GM18505 (cell line): ENCODE data around the gene MLIP.
"Not testable (repeated sequence)": the region's sequence is repeated elsewhere in the genome, so short reads cannot be mapped to it uniquely, and the experiment has no call there.

Source experiments
- ATAC-seq: cut with Tn5 transposase; IDR thresholded peaks from one replicate; pipeline ENCODE4 v1.9.1; 2021; ENCODE audit not compliant: unreplicated experiment
- POLR2A ChIP-seq: IDR thresholded peaks from 4 replicates; pipeline ENCODE4 v1.6.1; 2011; ENCODE audit warnings: borderline replicate concordance; ENCODE audit not compliant: insufficient read depth, insufficient read length; ENCODE audit errors: extremely low read depth

Gene MLIP

DNA sequence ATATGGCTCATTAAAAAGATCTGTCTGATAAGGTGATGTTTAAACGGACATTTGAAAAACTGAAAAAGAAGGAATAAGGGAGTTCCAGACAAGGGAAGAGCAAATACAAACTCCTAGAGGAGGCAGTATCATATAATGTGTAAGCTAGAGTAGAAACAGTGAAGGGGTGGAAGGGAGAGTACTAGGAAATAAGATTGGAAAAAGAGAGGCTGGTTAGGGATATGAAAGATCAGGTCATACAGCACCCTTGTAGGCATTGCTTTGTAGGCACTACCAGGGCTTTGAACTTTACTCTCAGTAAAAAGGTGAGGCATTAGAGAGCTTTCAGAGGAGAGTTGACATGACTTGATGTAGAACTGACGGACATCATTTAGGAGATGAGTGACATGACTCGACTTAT, 85.7 kb downstream of the MLIP start:
- no peak for TF ChIP-seq POLR2A
- ATAC-seq = no peak

DNA sequence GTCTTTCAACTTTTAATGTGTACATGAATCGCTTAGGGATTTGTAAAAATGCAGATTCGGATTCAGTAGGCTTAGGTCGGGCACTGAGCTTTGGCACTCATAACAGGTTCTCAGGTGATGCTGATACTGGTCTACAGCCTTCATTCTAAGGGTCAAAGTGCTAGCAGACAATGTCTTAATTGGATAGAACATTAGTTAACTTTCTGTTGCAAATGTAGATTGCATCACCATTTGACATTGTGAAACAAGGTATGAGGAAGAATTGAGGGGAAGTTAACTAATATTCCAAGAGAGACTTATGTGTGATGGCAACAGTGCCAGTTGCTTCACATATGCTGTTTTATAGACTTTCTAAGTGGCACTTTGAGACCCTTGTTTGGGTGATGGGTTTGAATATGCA, 86.9 kb downstream of the MLIP start:
- TF ChIP-seq POLR2A = no peak
- ATAC-seq = no peak

DNA sequence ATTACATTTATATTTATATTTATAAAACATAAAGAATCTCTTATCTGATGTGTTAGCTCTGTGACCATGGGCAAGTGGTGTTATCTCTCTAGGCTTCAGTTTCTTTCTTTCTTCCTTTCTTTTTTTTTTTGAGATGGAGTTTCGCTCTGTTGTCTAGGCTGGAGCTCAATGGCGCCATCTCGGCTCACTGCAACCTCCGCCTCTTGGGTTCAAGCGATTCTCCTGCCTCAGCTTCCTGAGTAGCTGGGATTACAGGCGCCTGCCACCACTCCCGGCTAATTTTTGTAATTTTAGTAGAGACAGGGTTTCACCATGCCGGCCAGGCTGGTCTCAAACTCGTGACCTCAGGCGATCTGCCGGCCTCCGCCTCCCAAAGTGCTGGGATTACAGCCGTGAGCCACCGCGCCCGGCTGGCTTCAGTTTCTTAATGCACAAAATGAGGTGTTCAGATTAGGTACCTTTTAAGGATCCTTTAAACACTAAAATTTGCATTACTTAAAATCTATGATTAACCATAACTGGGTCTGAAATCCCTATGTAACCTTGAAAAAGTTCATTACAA, 92.3 kb downstream of the MLIP start:
- ATAC-seq = not testable (repeated sequence)

DNA sequence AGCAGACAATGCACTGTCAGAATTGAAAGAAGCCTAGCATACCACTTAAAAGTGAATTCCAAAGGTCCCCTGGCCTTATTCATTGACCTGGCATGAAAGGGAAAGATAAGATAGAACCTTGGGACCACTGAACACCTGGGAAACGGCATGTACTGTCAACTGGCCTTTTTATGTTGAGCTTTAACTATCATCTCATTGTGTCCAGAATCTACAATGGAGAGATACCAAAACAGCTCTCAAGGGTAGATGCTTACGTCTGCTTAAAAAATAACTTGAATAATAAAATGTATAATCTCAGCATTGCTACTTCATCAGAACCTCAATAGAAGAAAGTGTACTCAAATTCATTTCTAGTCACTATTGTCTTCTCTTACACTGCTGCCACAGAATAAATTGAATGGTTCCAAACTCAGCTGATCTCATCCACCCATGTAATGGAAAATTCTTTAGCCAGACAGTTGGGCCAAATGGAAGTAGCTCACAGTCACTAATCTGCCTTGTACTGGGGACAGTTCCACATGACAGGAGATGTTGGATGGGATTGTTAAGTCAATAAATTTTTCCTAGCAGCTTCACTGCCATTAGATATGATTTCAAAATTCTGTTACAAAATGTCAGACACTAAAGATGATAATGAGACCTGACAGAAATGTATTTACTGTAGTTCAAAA, 93.8 kb downstream of the MLIP start:
- no peak for ATAC-seq
- TF ChIP-seq POLR2A = no peak

DNA sequence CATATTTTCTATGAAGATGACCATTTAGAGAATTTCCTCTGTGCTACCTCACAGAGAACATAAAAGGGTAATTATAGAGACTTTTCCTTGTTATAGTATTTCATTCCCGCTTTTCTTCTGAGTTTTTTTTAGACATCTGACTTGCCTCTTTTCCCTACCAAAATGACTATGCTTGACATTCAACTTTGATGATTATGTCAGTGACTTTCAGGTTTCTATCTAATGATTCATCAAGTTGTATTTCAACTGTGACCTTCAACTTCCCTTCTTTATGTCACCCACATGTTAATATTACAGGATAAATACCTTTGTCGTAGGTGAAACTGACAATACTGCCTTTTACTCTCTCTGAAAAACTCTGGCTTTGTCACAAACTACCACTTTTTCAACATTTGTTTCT, 95.3 kb downstream of the MLIP start:
- TF ChIP-seq POLR2A = no peak
- no peak for ATAC-seq

DNA sequence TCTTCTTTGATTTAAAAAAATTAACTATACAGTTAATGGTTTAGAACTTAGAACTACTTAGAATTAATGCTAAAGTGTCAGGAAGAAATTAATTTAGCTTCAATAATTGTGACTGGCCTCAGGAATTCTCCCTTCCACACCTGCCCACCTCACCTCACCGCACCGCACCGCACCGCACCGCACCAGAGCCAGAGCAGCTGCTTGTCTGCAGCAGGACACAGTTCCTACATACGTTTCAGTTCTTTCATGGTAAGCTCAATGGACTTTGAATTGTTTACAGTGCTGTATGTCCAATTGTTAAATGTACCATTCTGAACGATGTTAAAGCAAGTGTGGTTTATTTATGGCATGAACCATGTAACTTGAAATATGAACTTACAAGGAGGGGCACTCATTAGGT, 98.7 kb downstream of the MLIP start:
- not testable (repeated sequence) for ATAC-seq

DNA sequence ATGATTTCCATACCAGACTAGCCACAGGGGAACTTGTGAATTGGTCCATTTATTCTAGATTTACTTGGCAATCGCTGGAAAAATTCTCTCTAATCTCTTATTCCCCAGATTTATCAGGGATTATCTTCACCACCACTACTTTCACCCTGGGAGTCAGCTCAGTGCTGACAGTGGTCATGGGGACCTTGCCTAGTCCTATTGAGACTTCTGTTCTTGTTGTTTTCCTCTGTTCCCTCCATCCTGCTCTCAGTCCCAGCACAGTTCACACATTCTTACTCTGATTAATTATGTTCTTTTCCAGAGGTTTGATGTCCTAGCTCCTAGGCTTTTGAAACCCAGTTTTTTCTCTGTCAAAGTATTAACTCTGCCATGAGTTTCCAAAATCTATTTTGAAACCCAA, 103.0 kb downstream of the MLIP start:
- TF ChIP-seq POLR2A = no peak
- no peak for ATAC-seq

DNA sequence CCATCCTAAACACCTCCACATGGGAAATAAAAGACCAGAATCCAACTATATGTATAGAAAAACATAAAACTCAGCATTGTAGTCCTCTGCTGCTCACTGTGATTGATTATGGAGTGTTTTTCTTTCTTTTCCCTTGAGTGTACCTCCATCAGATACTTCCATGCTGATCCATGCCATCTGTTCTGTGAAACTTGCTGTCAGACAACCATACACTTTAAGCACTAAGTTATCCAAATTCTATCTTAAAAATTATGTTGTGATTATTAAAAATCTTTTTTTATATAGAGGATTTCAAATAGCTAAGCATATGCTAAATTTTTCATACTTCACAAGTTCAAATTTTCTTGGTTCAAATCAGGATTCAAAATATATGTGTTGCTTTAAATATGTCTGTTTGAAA, 105.1 kb downstream of the MLIP start:
- no peak for TF ChIP-seq POLR2A
- ATAC-seq = no peak

DNA sequence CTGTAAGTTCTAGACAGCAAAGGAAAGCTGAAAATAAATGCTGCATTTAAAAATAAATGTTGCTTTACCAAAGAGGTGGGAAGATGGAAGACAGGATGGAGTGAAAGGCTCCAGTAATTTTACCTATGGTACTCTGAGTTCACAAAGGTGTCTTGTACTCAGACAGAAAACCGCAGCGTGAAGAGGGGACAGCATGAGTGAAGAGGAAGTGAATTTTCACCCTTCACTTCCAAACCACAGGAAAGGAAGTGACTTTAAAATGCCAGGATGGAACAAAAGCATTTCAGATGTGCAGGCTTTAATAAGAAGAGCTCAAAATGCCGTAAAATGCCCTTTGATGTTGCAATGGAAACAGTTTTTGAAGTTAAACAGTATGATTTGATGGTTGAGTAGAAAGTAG, 105.8 kb downstream of the MLIP start:
- no peak for ATAC-seq

DNA sequence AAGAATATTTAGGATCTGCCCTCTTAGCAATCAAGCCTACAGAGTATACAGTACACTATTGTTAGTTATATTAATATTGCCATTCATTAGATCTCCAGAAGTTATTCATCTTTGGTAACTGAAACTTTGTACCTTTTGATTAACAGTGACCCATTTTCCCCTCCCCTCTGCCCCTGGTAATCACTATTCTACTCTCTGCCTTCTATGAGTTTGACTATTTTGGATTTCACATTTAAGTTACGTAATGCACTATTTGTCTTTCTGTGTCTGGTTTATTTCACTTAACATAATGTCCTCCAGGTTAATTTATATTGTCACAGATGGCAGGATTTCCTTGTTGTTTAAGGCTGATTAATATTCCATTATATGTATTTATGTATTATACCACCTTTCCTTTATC, 111.0 kb downstream of the MLIP start:
- no peak for ATAC-seq
- TF ChIP-seq POLR2A = no peak

More for the DNA sequence above, 105.8 kb downstream of the MLIP start:
- TF ChIP-seq POLR2A = no peak

DNA sequence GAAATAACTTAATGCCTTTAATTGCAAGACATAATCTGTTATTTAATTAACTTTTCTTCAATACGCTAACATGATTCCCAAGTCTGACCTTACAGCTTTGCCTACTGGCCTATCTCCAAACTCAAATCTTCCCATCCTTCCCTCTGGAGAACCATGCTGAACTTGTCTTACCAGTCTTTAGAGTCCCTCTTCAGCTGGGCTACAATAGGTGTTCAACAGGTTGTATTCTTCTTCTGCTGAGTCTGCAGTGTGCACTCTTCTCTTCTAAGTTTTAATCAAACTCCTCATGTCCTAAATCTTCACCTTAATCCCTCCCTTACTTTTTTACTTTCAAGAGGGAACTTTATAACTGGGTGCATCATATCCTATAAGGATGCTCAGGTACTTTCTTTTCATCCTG, 121.5 kb downstream of the MLIP start:
- no peak for ATAC-seq
- TF ChIP-seq POLR2A = no peak

DNA sequence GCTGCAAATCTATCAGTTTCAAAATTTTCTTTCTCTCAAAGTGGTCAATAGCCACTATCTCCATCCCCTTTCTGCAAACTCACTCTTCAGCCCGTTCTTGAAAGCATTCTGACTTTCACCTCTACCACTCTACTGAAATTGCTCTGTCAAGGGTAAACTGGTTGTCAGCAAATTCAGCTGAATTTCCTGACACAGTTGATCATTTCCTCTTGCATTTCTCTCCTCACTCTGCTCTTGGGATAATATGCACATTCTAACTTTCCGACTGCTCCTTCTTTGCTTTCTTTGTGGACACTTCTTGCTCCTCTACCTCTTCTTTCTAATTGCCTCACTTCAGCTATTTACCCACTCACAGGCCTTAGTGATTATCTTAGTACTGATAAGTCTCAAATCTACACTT, 123.3 kb downstream of the MLIP start:
- ATAC-seq = no peak
- TF ChIP-seq POLR2A = no peak

DNA sequence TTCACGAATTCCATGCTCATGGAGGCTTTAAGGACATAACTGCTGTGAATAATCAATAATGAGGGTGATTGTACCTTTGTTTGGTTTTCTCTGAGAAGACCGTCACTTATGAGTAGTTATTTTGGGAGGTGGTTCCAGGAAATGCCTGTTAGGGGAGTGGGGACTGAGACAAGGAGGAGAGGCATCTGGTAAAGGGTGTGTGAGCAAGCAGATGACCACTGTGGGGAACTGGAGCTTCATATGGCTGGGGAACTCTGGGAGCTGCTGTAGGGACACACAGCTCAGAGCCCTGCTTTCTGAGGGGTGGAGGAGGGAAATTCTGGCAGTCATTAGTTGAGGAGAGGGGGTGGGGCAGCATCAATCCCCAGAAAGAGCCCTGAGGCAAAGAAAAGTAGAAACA, 125.7 kb downstream of the MLIP start:
- no peak for TF ChIP-seq POLR2A
- ATAC-seq = no peak

DNA sequence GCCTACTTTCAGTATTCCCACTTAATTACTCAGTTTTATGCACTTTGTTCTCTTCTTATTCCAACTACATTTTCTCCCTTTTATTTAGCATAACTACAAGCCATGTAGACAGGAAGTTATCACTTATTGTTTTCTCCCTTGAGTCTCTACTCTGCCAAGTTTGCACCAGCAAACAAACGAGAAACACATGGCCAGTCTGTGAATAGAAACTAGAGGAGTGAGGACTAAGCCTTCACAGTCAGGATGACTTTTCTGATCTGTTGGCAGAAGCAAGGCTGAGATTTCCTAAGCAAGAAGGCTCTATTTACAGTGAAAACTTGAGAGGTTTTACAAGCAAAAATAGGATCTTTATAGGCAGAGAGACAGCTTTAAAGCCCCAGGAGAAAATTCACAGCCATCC, 127.2 kb downstream of the MLIP start:
- no peak for TF ChIP-seq POLR2A
- no peak for ATAC-seq

DNA sequence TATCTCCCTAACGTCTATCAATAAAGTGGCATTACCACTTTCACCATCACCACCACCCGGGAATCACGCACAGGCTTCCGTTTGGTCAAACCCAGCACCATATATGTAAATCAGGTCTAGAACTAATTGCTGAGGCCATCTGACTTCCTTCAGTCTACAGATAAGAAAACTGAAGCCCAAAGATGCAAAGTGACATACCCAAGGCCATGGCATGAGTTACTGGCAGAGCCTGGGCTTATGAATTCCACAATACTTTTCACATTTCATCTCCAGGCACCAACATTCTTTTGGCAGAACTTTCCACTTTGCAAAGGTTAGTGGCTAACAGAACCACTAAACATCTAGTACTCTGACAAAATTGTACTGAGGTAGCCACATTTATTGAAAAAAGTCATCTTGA, 132.5 kb downstream of the MLIP start:
- TF ChIP-seq POLR2A = no peak
- no peak for ATAC-seq
